GM18951 (cell line): ENCODE data around the gene FGF21.
A peak's percentile ranks its signal among the peaks of the same experiment; 100 is the strongest.
"Not testable (repeated sequence)": the region's sequence is repeated elsewhere in the genome, so short reads cannot be mapped to it uniquely, and the experiment has no call there.

Experiments used
- POLR2A ChIP-seq: IDR thresholded peaks from 4 replicates; pipeline ENCODE4 v1.6.1; 2011; ENCODE audit warnings: mild to moderate bottlenecking; ENCODE audit not compliant: insufficient read length, insufficient read depth; ENCODE audit errors: extremely low read depth
- in situ Hi-C: fragments of 300-500 bp; cut with MboI; formaldehyde crosslinking; loops from one replicate; pipeline ENCODE4 v1.12.0; 2022; ENCODE audit warnings: low sequenced_read_pairs, mixed read lengths, inconsistent platforms; ENCODE audit not compliant: unreplicated experiment

Gene FGF21

GRCh38 chr19:48755084-48755641 is at the start of gene FGF21:
Gene FGF21 (plus strand): TSS chr19:48755524. CDS start chr19:48756237, 713 bp downstream.
- in situ Hi-C loops, result no loop called here
- no peak for TF ChIP-seq POLR2A

GRCh38 chr19:48708471-48708870 is 46.9 kb upstream of the FGF21 start:
- TF ChIP-seq POLR2A, result no peak
- in situ Hi-C loops, result no loop called here

GRCh38 chr19:48711106-48711662 is 44.1 kb upstream of the FGF21 start:
- in situ Hi-C loops, result no loop called here
- no peak for TF ChIP-seq POLR2A

GRCh38 chr19:48713041-48713863 is 42.1 kb upstream of the FGF21 start:
- in situ Hi-C loops, result no loop called here

GRCh38 chr19:48713864-48714755 is 41.2 kb upstream of the FGF21 start:
- in situ Hi-C loops, result no loop called here
- TF ChIP-seq POLR2A, result peak; percentile 53

More at GRCh38 chr19:48713041-48713863, 42.1 kb upstream of the FGF21 start:
- TF ChIP-seq POLR2A, result no peak

GRCh38 chr19:48714759-48715675 is 40.3 kb upstream of the FGF21 start:
- in situ Hi-C loops, result no loop called here
- no peak for TF ChIP-seq POLR2A

- TF ChIP-seq POLR2A, result no peak
- in situ Hi-C loops, result no loop called here
Observed at GRCh38 chr19:48715681-48716171, 39.6 kb upstream of the FGF21 start.

- no peak for TF ChIP-seq POLR2A
- in situ Hi-C loops, result no loop called here
Observed at GRCh38 chr19:48716562-48717291, 38.6 kb upstream of the FGF21 start.

GRCh38 chr19:48718106-48718505 is 37.2 kb upstream of the FGF21 start:
- in situ Hi-C loops, result not testable (repeated sequence)

- in situ Hi-C loops, result no loop called here
Observed at GRCh38 chr19:48718711-48719231, 36.6 kb upstream of the FGF21 start.

More at GRCh38 chr19:48718711-48719231, 36.6 kb upstream of the FGF21 start:
- TF ChIP-seq POLR2A, result no peak
